Measurements from ENCODE around the gene PAX7.

DNA sequence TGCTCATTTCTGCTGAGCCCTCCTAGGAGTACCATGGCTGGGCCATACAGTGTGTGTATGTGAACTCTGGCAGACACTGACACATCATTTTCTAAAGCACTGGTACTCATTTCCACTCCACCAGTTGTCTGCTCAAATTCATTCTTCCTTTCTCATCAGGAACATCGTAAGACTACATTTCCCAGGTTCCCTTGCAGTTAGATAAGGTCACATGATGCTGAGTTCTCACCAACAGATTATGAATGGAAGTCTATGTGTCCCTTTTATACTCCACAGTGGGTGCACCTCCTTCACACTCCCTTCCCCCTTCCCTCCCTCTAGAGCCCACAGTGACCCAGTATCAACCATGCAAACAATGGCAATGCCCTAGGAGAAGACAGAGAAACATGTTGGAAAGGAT lies 38.3 kb upstream of the PAX7 start:
- TF ChIP-seq, protein P1, sequence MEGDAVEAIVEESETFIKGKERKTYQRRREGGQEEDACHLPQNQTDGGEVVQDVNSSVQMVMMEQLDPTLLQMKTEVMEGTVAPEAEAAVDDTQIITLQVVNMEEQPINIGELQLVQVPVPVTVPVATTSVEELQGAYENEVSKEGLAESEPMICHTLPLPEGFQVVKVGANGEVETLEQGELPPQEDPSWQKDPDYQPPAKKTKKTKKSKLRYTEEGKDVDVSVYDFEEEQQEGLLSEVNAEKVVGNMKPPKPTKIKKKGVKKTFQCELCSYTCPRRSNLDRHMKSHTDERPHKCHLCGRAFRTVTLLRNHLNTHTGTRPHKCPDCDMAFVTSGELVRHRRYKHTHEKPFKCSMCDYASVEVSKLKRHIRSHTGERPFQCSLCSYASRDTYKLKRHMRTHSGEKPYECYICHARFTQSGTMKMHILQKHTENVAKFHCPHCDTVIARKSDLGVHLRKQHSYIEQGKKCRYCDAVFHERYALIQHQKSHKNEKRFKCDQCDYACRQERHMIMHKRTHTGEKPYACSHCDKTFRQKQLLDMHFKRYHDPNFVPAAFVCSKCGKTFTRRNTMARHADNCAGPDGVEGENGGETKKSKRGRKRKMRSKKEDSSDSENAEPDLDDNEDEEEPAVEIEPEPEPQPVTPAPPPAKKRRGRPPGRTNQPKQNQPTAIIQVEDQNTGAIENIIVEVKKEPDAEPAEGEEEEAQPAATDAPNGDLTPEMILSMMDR (IDR thresholded peaks at IDR 0.05), result no peak
- TF ChIP-seq MAX (IDR thresholded peaks at IDR 0.05; ENCODE audit: low read depth) (no peak), FOXM1 (IDR thresholded peaks at IDR 0.05; ENCODE audit: low read depth) (no peak), TEAD4 (IDR thresholded peaks at IDR 0.05; ENCODE audit: borderline replicate concordance, insufficient read depth) (no peak), SMC3 (IDR thresholded peaks at IDR 0.05; ENCODE audit: low read depth, low read length) (no peak), TAF1 (IDR thresholded peaks at IDR 0.05; ENCODE audit: borderline replicate concordance, low read depth, low read length) (no peak), EP300 (IDR thresholded peaks at IDR 0.05; ENCODE audit: borderline replicate concordance in 1 of 2, low read depth in 1 of 2, low read length in 1 of 2) (no peak), RCOR1 (IDR thresholded peaks at IDR 0.05; ENCODE audit: low read length) (no peak), POLR2AphosphoS5 (IDR thresholded peaks at IDR 0.05; ENCODE audit: low read depth, low read length) (no peak), NFIC (IDR thresholded peaks at IDR 0.05; ENCODE audit: borderline replicate concordance) (no peak), FOSL2 (IDR thresholded peaks at IDR 0.05; ENCODE audit: borderline replicate concordance, low read depth) (no peak), MEF2A (IDR thresholded peaks at IDR 0.05; ENCODE audit: borderline replicate concordance, low read depth) (no peak), EZH2phosphoT487 (IDR thresholded peaks at IDR 0.05; ENCODE audit: borderline replicate concordance, low read depth) (no peak), RXRA (IDR thresholded peaks at IDR 0.05; ENCODE audit: borderline replicate concordance, low read depth) (no peak)

Data from SK-N-SH (cell line).